ENCODE results near the gene CLDN6. TPM values are rescaled to one million over a fixed set of nuclear protein-coding genes. Genes with fewer than 3 reads are reported as not detected.

Gene CLDN6
- total RNA-seq, 1 donor from 2014 or later, result not detected

DNA sequence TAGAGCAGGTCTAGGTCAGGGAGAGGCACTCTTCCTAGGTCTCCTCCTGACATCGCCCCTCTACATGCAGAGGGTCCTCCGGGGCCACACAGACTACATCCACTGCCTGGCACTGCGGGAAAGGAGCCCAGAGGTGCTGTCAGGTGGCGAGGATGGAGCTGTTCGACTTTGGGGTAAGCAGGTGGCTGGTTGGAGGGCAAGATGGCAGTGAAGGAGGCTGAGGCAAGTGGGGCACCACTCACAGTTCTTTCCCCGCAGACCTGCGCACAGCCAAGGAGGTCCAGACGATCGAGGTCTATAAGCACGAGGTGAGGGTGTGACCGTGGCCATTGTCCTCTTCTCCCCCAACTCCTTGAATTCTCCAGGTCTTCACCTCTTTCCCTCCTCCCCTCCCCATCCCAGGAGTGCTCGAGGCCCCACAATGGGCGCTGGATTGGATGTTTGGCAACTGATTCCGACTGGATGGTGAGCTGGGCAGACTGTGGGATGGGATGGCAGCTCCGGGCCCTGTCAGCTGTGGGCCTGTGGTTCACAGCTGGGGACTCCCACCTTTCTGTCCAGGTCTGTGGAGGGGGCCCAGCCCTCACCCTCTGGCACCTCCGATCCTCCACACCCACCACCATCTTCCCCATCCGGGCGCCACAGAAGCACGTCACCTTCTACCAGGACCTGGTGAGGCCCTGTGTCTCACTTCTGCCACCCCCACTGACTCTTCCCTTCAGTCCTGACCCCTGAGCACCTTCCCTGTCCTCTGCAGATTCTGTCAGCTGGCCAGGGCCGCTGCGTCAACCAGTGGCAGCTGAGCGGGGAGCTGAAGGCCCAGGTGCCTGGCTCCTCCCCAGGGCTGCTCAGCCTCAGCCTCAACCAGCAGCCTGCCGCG, 8.9 kb upstream of the CLDN6 start:
- intact Hi-C loops (cut with DNase I), result no loop called here
- Histone ChIP-seq H3K4me1 (peaks cover 49% of the 10 kb centered on the region), H3K9me3 (no peaks in the 10 kb centered on the region)

GRCh38 chr16:3026003-3026378, 8.0 kb upstream of the CLDN6 start:
- no peak for TF ChIP-seq CTCF (IDR thresholded peaks at IDR 0.05)
- peaks cover 58% of the 10 kb centered on the region for H3K4me1 ChIP-seq
- H3K9me3 ChIP-seq, result no peaks in the 10 kb centered on the region
- intact Hi-C loops (cut with DNase I), result no loop called here
- DNase-seq (no peak), ATAC-seq (no peak)
- H3K4me3 ChIP-seq, result no peak overlapping the region
- no peak overlapping the region for H3K27ac ChIP-seq
- peaks cover 18% of the 10 kb centered on the region for H3K36me3 ChIP-seq
- H3K27me3 ChIP-seq (ENCODE audit: low read depth), result peaks cover 24% of the 10 kb centered on the region

More for the DNA sequence above, 8.9 kb upstream of the CLDN6 start:
- Histone ChIP-seq H3K27ac (no peak overlapping the region), H3K4me3 (no peak overlapping the region), H3K36me3 (peaks cover 18% of the 10 kb centered on the region), H3K27me3 (ENCODE audit: low read depth) (peaks cover 31% of the 10 kb centered on the region)
- TF ChIP-seq CTCF (IDR thresholded peaks at IDR 0.05), result no peak
- DNase-seq, result no peak
- no peak for ATAC-seq

DNA sequence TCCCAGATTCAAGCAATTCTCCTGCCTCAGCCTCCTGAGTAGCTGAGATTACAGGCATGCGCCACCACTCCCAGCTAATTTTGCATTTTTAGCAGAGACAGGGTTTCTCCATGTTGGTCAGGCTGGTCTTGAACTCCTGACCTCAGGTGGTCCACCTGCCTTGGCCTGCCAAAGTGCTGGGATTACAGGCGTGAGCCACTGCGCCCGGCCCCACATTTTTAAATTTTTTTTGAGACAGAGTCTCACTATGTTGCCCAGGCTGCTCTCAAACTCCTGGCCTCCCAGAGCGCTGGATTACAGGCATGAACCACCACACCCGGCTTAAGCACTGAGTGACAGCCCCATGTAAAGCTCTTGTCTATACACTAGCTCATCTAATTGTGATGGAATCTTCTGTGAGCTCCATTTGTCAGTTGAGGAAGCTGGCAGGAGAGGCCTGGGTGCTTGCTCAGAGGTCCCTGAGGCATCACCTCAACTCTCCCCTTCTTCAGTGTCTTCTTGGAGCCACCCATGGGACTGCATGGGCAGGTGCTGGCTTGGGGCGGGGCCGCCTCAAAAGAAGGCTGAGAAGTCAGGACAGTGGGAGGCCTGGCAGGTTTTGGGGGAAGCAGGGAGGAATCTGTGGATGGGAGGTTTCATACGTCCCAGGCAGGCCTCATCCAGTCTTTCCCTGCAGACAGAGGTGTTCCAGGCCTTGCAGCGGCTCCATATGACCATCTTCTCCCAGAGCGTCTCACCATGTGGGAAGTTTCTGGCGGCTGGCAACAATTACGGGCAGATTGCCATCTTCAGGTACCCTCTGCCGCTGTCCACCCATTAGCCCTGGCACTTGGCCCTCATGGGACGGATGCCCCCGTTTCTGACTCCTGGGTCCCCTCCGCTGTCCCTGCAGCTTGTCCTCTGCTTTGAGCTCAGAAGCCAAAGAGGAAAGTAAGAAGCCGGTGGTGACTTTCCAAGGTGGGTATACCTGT, 7.3 kb upstream of the CLDN6 start:
- no peak overlapping the region for H3K27ac ChIP-seq
- intact Hi-C loops (cut with DNase I), result no loop called here
- no peak overlapping the region for H3K4me3 ChIP-seq
- ATAC-seq, result no peak
- TF ChIP-seq CTCF (IDR thresholded peaks at IDR 0.05), result no peak
- DNase-seq, result no peak
- peaks cover 17% of the 10 kb centered on the region for H3K27me3 ChIP-seq (ENCODE audit: low read depth)
- peaks cover 18% of the 10 kb centered on the region for H3K36me3 ChIP-seq
- peaks cover 65% of the 10 kb centered on the region for H3K4me1 ChIP-seq
- H3K9me3 ChIP-seq, result no peaks in the 10 kb centered on the region

- Histone ChIP-seq H3K4me3 (peak within 1 kb of the TSS; percentile 77), H3K4me1 (peaks cover 66% of the 10 kb centered on the region), H3K9me3 (no peaks in the 10 kb centered on the region), H3K27me3 (ENCODE audit: low read depth) (peaks cover 3% of the 10 kb centered on the region), H3K27ac (peak within 1 kb of the TSS; percentile 94), H3K36me3 (peaks cover 18% of the 10 kb centered on the region)
- no peak for TF ChIP-seq CTCF (IDR thresholded peaks at IDR 0.05)
- DNase-seq (peak; percentile 99), ATAC-seq (peak; percentile 75 to 79)
- intact Hi-C loops (cut with DNase I), result no loop called here
Measured at GRCh38 chr16:3023669-3024478, 5.9 kb upstream of the CLDN6 start, which contains the start of the genes HCFC1R1 and THOC6. HCFC1R1 (minus strand) TSS chr16:3023942; CDS start chr16:3023941, 1 bp downstream. THOC6 (plus strand) TSS chr16:3024035; CDS start chr16:3024327, 292 bp downstream.

DNA sequence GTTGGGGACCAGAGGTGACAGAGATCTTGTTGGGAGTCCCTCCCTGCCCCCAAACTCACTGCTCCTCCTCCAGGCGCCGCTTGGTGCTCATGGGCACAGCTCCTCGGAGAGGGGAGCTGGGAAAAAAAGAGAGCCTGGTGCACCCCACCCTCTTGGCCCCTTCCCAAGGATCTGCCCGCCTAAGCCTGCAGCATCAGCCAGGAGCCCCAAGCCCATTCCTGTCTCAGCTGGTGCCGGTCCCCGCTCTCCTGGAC, 5.4 kb upstream of the CLDN6 start:
- DNase-seq (no peak), ATAC-seq (no peak)
- peaks cover 4% of the 10 kb centered on the region for H3K27me3 ChIP-seq (ENCODE audit: low read depth)
- intact Hi-C loops (cut with DNase I), result no loop called here
- H3K36me3 ChIP-seq, result peaks cover 18% of the 10 kb centered on the region
- TF ChIP-seq CTCF (IDR thresholded peaks at IDR 0.05), result no peak
- H3K4me3 ChIP-seq, result peak overlapping the region; percentile 77
- H3K4me1 ChIP-seq, result peaks cover 66% of the 10 kb centered on the region
- H3K9me3 ChIP-seq, result no peaks in the 10 kb centered on the region
- H3K27ac ChIP-seq, result peak overlapping the region; percentile 94
